CD4-positive, alpha-beta T cell (primary cell): ENCODE measurements around the gene NOTCH2. TPM values are rescaled to one million over a fixed set of nuclear protein-coding genes. Genes with fewer than 3 reads are reported as not detected.

Source experiments
- ATAC-seq: fragments of 200-7000 bp; cut with Tn5 transposase; one replicate; pipeline ENCODE4 v1.10.0; 2022; ENCODE audit warnings: mild to moderate bottlenecking; ENCODE audit not compliant: poor library complexity
- CTCF ChIA-PET: fragments of 350-600 bp; sonication (Branson Sonifier 250); formaldehyde crosslinking; loops from one replicate; lab custom pipeline; 2021; ENCODE audit warnings: antibody characterized with exemption, inconsistent platforms; lab: Charles Lee
- POLR2A ChIA-PET: fragments of 350-600 bp; sonication (Branson Sonifier 250); formaldehyde crosslinking; loops from one replicate; lab custom pipeline; 2021; ENCODE audit warnings: antibody characterized with exemption, inconsistent platforms; lab: Charles Lee
- DNase-seq, 14 experiments: peaks; one replicate each; pipeline ENCODE4 v3.0.0-alpha.2; 2013 to 2020; ENCODE audit warnings: mixed read lengths in 2 of 14
- H3K27ac ChIP-seq, 2 donors: one replicate each; pipeline versions ENCODE4 v1.5.1 to v1.7.0; 2013; ENCODE audit warnings: low read length in 2 of 2, low read depth in 1 of 2, mild to moderate bottlenecking in 1 of 2
- H3K27me3 ChIP-seq, 2 experiments: 1 replicate in 1 of 2; 2 replicates in 1 of 2; pipeline versions ENCODE4 v1.6.1 to v1.7.0; 2013; ENCODE audit warnings: low read length in 2 of 2, control low read depth in 1 of 2, mild to moderate bottlenecking in 1 of 2, moderate library complexity in 1 of 2; ENCODE audit not compliant: insufficient read depth in 2 of 2, control insufficient read depth in 1 of 2
- H3K36me3 ChIP-seq: one replicate; pipeline ENCODE4 v1.6.1; 2013; ENCODE audit warnings: low read length, control low read depth; ENCODE audit not compliant: insufficient read depth
- H3K4me1 ChIP-seq: one replicate; pipeline ENCODE4 v1.6.1; 2013; ENCODE audit warnings: low read length, control low read depth; ENCODE audit not compliant: insufficient read depth
- H3K4me3 ChIP-seq: one replicate; pipeline ENCODE4 v1.5.1; 2013; ENCODE audit warnings: mild to moderate bottlenecking, low read length, moderate library complexity
- H3K9me3 ChIP-seq, 2 experiments: 1 replicate in 1 of 2; 2 replicates in 1 of 2; pipeline versions ENCODE4 v1.6.1 to v1.7.0; 2013; ENCODE audit warnings: low read length in 2 of 2, mild to moderate bottlenecking in 2 of 2, control low read depth in 1 of 2, moderate library complexity in 1 of 2; ENCODE audit not compliant: control insufficient read depth in 1 of 2, insufficient read depth in 1 of 2
- H3K27ac Mint-ChIP-seq: one replicate; pipeline ENCODE4 v1.8.0; 2020; ENCODE audit warnings: mixed read lengths
- H3K27me3 Mint-ChIP-seq: one replicate; pipeline ENCODE4 v1.8.0; 2021; ENCODE audit warnings: mixed read lengths
- H3K36me3 Mint-ChIP-seq: one replicate; pipeline ENCODE4 v1.8.0; 2021; ENCODE audit warnings: low read depth, mixed read lengths
- H3K4me1 Mint-ChIP-seq: one replicate; pipeline ENCODE4 v1.8.0; 2021; ENCODE audit warnings: low read depth, mixed read lengths
- H3K4me3 Mint-ChIP-seq: one replicate; pipeline ENCODE4 v1.8.0; 2020; ENCODE audit warnings: mild to moderate bottlenecking, mixed read lengths
- H3K9me3 Mint-ChIP-seq: one replicate; pipeline ENCODE4 v1.8.0; 2020; ENCODE audit warnings: mixed read lengths
- CTCF ChIP-seq: fragments of 200-600 bp; IDR thresholded peaks from one replicate; pipeline ENCODE4 v1.8.0; 2022; ENCODE audit warnings: antibody characterized with exemption, mild to moderate bottlenecking
- intact Hi-C, 2 experiments: fragments of 100-400 bp; cut with DNase I in 1 of 2; cut with micrococcal nuclease in 1 of 2; formaldehyde crosslinking; loops; one replicate each; pipeline versions ENCODE4 v1.15.1 to v1.9.0; 2023 to 2025; cut with DNase I, micrococcal nuclease
- total RNA-seq, 174 experiments: library from RNA in 2 of 174; stranded (reverse) in 2 of 174; gene quantifications; one replicate each; pipeline ENCODE4 v1.2.3 and lab custom pipeline; 2021 to 2026

Gene NOTCH2
- total RNA-seq, 2 experiments from 2014 or later, result 27.5 to 29.4 TPM

GRCh38 chr1:119946724-119947123 is 122.7 kb downstream of the NOTCH2 start:
- intact Hi-C loops, result loop anchor here in 1 of 2 experiments (10.0 kb wide), 1 partner anchor 198 kb away; no protein-coding TSS in a partner anchor

DNA sequence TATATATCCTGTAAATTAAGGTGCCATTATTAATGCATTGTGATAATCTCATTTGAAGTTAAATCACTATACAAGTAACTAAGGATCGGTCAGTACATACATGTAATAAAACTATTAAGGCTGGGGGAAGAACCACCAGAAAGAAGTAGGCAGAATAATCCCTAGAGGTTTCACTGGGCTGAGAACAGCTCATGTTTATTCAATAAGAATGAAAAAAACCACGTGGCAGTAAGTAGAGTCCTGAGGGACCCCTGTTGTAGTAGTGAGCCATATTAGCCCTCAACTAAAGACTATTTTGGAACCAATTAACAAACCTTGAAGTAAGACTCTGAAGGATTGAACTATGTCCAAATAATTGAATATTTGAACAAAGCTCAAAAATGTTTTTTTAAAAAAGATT is 126.2 kb downstream of the NOTCH2 start:
- intact Hi-C loops, result loop anchor here in 1 of 2 experiments (10.0 kb wide), 1 partner anchor 202 kb away; no protein-coding TSS in a partner anchor
- ChIA-PET POLR2A (no interaction called here), CTCF (no interaction called here)

More at GRCh38 chr1:119946724-119947123, 122.7 kb downstream of the NOTCH2 start:
- H3K27ac Mint-ChIP-seq, result no peak overlapping the region
- no peaks in the 10 kb centered on the region for H3K4me1 ChIP-seq
- peaks cover 36% of the 10 kb centered on the region for H3K36me3 ChIP-seq
- H3K27me3 Mint-ChIP-seq, result no peaks in the 10 kb centered on the region
- no peak for TF ChIP-seq CTCF
- CTCF ChIA-PET, result no interaction called here
- no peaks in the 10 kb centered on the region for H3K4me1 Mint-ChIP-seq
- H3K36me3 Mint-ChIP-seq, result peaks cover 79% of the 10 kb centered on the region
- H3K9me3 ChIP-seq, result no peaks in the 10 kb centered on the region
- H3K9me3 Mint-ChIP-seq, result no peaks in the 10 kb centered on the region
- DNase-seq (no peak), ATAC-seq (no peak)
- no peak overlapping the region for H3K27ac ChIP-seq
- POLR2A ChIA-PET, result no interaction called here
- no peaks in the 10 kb centered on the region for H3K27me3 ChIP-seq
- no peak overlapping the region for H3K4me3 Mint-ChIP-seq
- no peak overlapping the region for H3K4me3 ChIP-seq

DNA sequence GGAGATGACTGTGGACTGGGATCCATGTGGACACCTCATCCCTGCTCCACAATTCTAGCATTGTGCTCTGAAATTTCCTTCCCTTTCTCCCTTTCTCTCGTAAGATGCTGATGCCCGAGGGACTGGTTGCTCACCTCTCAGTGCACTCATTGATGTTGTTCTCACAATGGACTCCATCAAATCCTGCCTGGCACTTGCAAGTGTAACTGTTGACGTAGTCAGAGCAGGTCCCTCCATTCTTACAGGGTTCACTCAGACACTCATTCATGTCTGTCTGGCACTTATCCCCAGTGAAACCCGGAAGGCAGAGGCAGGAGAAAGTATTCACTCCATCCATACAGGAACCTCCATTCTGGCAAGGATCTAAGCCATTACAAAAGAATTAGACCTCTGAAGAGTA is 128.1 kb downstream of the NOTCH2 start:
- ATAC-seq (no peak), DNase-seq (no peak)
- Mint-ChIP-seq H3K4me1 (peaks cover 12% of the 10 kb centered on the region), H3K4me3 (no peak overlapping the region), H3K27me3 (no peaks in the 10 kb centered on the region), H3K36me3 (peaks cover 78% of the 10 kb centered on the region), H3K27ac (no peak overlapping the region), H3K9me3 (no peaks in the 10 kb centered on the region)
- H3K27me3 ChIP-seq, result no peaks in the 10 kb centered on the region
- no peaks in the 10 kb centered on the region for H3K9me3 ChIP-seq
- no peak overlapping the region for H3K4me3 ChIP-seq
- TF ChIP-seq CTCF, result no peak
- intact Hi-C loops, result loop anchor here in 1 of 2 experiments (10.0 kb wide), 1 partner anchor 203 kb away; no protein-coding TSS in a partner anchor
- POLR2A ChIA-PET, result interaction anchor here (1.0 kb wide), 1 partner anchor 15 kb away, joined by 3 read pairs; no protein-coding TSS in a partner anchor
- CTCF ChIA-PET, result interaction anchor here (1.3 kb wide), 1 partner anchor 26 kb away, joined by 3 read pairs; no protein-coding TSS in a partner anchor
- H3K36me3 ChIP-seq, result peaks cover 50% of the 10 kb centered on the region
- no peak overlapping the region for H3K27ac ChIP-seq
- H3K4me1 ChIP-seq, result no peaks in the 10 kb centered on the region

More for the DNA sequence above, 126.2 kb downstream of the NOTCH2 start:
- H3K36me3 ChIP-seq, result peaks cover 36% of the 10 kb centered on the region
- ATAC-seq (no peak), DNase-seq (no peak)
- Mint-ChIP-seq H3K4me3 (no peak overlapping the region), H3K27ac (no peak overlapping the region), H3K4me1 (peaks cover 12% of the 10 kb centered on the region), H3K9me3 (no peaks in the 10 kb centered on the region), H3K36me3 (peaks cover 78% of the 10 kb centered on the region), H3K27me3 (no peaks in the 10 kb centered on the region)
- no peak for TF ChIP-seq CTCF
- no peaks in the 10 kb centered on the region for H3K9me3 ChIP-seq
- no peak overlapping the region for H3K4me3 ChIP-seq
- H3K27ac ChIP-seq, result no peak overlapping the region
- H3K4me1 ChIP-seq, result no peaks in the 10 kb centered on the region
- no peaks in the 10 kb centered on the region for H3K27me3 ChIP-seq
